IPS DF 6.9 (cell line): Measurements from ENCODE around the gene RBM38.
A peak's percentile ranks its signal among the peaks of the same experiment; 100 is the strongest.

Experiments
- DNase-seq: peaks from one replicate; pipeline ENCODE4 v3.0.0-alpha.2; 2013; ENCODE audit warnings: low read depth, low spot score
- H3K27ac ChIP-seq: one replicate; pipeline ENCODE4 v1.5.1; 2013; ENCODE audit warnings: low read length, control low read depth
- H3K27me3 ChIP-seq: 2 replicates; pipeline ENCODE4 v1.6.1; 2013; ENCODE audit warnings: mild to moderate bottlenecking, low read length; ENCODE audit not compliant: control insufficient read depth, insufficient read depth
- H3K36me3 ChIP-seq: 2 replicates; pipeline ENCODE4 v1.6.1; 2013; ENCODE audit warnings: low read length; ENCODE audit not compliant: control insufficient read depth, insufficient read depth
- H3K4me1 ChIP-seq: 2 replicates; pipeline ENCODE4 v1.6.1; 2013; ENCODE audit warnings: low read length; ENCODE audit not compliant: control insufficient read depth, insufficient read depth
- H3K4me3 ChIP-seq: 2 replicates; pipeline ENCODE4 v1.5.1; 2013; ENCODE audit warnings: mild to moderate bottlenecking, low read length
- H3K9me3 ChIP-seq: 2 replicates; pipeline ENCODE4 v1.6.1; 2013; ENCODE audit warnings: low read length, inconsistent platforms; ENCODE audit not compliant: control insufficient read depth, insufficient read depth
- WGBS: extraction: QIAGEN DNeasy Blood & Tissue Kit; methylation state at CpG from one replicate; pipeline ENCODE4 v1.1.7; 2013; ENCODE audit warnings: mixed read lengths, missing lambda C conversion rate; ENCODE audit not compliant: insufficient read length, insufficient coverage; 5-methylcytosine and 5-hydroxymethylcytosine counted together

RBM38 gene

GRCh38 chr20:57382516-57382915 lies 8.7 kb upstream of the RBM38 start:
- no peak overlapping the region for H3K4me3 ChIP-seq
- no peak overlapping the region for H3K27ac ChIP-seq
- no peaks in the 10 kb centered on the region for H3K9me3 ChIP-seq
- H3K27me3 ChIP-seq: no peaks in the 10 kb centered on the region
- H3K36me3 ChIP-seq: peaks cover 6% of the 10 kb centered on the region
- no peak for DNase-seq
- WGBS: no CpG with 5 or more reads among the region's 5 CpGs
- H3K4me1 ChIP-seq: no peaks in the 10 kb centered on the region; the same call in 1 of the 2 replicates

GRCh38 chr20:57383447-57384347 lies 7.5 kb upstream of the RBM38 start:
- no peaks in the 10 kb centered on the region; the same call in 1 of the 2 replicates for H3K36me3 ChIP-seq
- no peaks in the 10 kb centered on the region for H3K9me3 ChIP-seq
- no peaks in the 10 kb centered on the region for H3K27me3 ChIP-seq
- no peaks in the 10 kb centered on the region; the same call in 1 of the 2 replicates for H3K4me1 ChIP-seq
- no peak for DNase-seq
- H3K4me3 ChIP-seq: no peak overlapping the region
- WGBS: no CpG with 5 or more reads among the region's 20 CpGs
- H3K27ac ChIP-seq: no peak overlapping the region

- no peak for DNase-seq
- no CpG with 5 or more reads among the region's 8 CpGs for WGBS
- Histone ChIP-seq H3K4me1 (no peaks in the 10 kb centered on the region; the same call in 1 of the 2 replicates), H3K27ac (no peak overlapping the region), H3K27me3 (no peaks in the 10 kb centered on the region), H3K9me3 (no peaks in the 10 kb centered on the region), H3K36me3 (no peaks in the 10 kb centered on the region), H3K4me3 (no peak overlapping the region)
Measured at GRCh38 chr20:57384486-57384885, 6.7 kb upstream of the RBM38 start.

- peaks cover 2% of the 10 kb centered on the region; the same call in 1 of the 2 replicates for H3K4me1 ChIP-seq
- H3K27ac ChIP-seq: no peak overlapping the region
- no peaks in the 10 kb centered on the region for H3K9me3 ChIP-seq
- no peak for DNase-seq
- no peak overlapping the region for H3K4me3 ChIP-seq
- H3K36me3 ChIP-seq: no peaks in the 10 kb centered on the region
- H3K27me3 ChIP-seq: no peaks in the 10 kb centered on the region
- WGBS: no CpG with 5 or more reads among the region's 29 CpGs
Measured at GRCh38 chr20:57384953-57385761, 6.0 kb upstream of the RBM38 start.

GRCh38 chr20:57385940-57386339 lies 5.3 kb upstream of the RBM38 start:
- Histone ChIP-seq H3K4me1 (peaks cover 2% of the 10 kb centered on the region; the same call in 1 of the 2 replicates), H3K36me3 (no peaks in the 10 kb centered on the region), H3K27ac (no peak overlapping the region), H3K4me3 (no peak overlapping the region), H3K9me3 (no peaks in the 10 kb centered on the region), H3K27me3 (no peaks in the 10 kb centered on the region)
- WGBS: no CpG with 5 or more reads among the region's 6 CpGs
- DNase-seq: no peak

GRCh38 chr20:57386762-57387161 lies 4.4 kb upstream of the RBM38 start:
- Histone ChIP-seq H3K9me3 (no peaks in the 10 kb centered on the region), H3K4me1 (peaks cover 2% of the 10 kb centered on the region; the same call in 1 of the 2 replicates), H3K4me3 (no peak overlapping the region), H3K27ac (no peak overlapping the region), H3K36me3 (no peaks in the 10 kb centered on the region), H3K27me3 (no peaks in the 10 kb centered on the region)
- no CpG with 5 or more reads among the region's 4 CpGs for WGBS
- DNase-seq: no peak

GRCh38 chr20:57387463-57387862 lies 3.7 kb upstream of the RBM38 start:
- Histone ChIP-seq H3K4me3 (no peak overlapping the region), H3K9me3 (no peaks in the 10 kb centered on the region), H3K27me3 (no peaks in the 10 kb centered on the region), H3K36me3 (no peaks in the 10 kb centered on the region), H3K27ac (no peak overlapping the region), H3K4me1 (peaks cover 3% of the 10 kb centered on the region; the same call in 1 of the 2 replicates)
- no CpG with 5 or more reads among the region's 8 CpGs for WGBS
- DNase-seq: no peak

GRCh38 chr20:57387945-57388371 lies 3.2 kb upstream of the RBM38 start:
- Histone ChIP-seq H3K27me3 (no peaks in the 10 kb centered on the region), H3K4me1 (peaks cover 3% of the 10 kb centered on the region; the same call in 1 of the 2 replicates), H3K9me3 (no peaks in the 10 kb centered on the region), H3K27ac (no peak overlapping the region), H3K4me3 (no peak overlapping the region), H3K36me3 (no peaks in the 10 kb centered on the region)
- DNase-seq: no peak
- WGBS: no CpG with 5 or more reads among the region's 7 CpGs

- no CpG with 5 or more reads among the region's 57 CpGs for WGBS
- DNase-seq: no peak
- Histone ChIP-seq H3K36me3 (peaks cover 8% of the 10 kb centered on the region), H3K4me3 (peak overlapping the region; percentile 20; the same call in 1 of the 2 replicates), H3K4me1 (peaks cover 5% of the 10 kb centered on the region; the same call in 1 of the 2 replicates), H3K27me3 (no peaks in the 10 kb centered on the region), H3K27ac (no peak overlapping the region), H3K9me3 (no peaks in the 10 kb centered on the region)
Measured at GRCh38 chr20:57388953-57389694, 2.1 kb upstream of the RBM38 start.
